ENCODE results near the gene CLDN14. TPM values are rescaled to one million over a fixed set of nuclear protein-coding genes. Genes with fewer than 3 reads are reported as not detected.

Gene CLDN14, protein sequence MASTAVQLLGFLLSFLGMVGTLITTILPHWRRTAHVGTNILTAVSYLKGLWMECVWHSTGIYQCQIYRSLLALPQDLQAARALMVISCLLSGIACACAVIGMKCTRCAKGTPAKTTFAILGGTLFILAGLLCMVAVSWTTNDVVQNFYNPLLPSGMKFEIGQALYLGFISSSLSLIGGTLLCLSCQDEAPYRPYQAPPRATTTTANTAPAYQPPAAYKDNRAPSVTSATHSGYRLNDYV
- under 1 TPM in 1 of 4 donors, not detected in 3; 0.20 TPM for total RNA-seq

DNA sequence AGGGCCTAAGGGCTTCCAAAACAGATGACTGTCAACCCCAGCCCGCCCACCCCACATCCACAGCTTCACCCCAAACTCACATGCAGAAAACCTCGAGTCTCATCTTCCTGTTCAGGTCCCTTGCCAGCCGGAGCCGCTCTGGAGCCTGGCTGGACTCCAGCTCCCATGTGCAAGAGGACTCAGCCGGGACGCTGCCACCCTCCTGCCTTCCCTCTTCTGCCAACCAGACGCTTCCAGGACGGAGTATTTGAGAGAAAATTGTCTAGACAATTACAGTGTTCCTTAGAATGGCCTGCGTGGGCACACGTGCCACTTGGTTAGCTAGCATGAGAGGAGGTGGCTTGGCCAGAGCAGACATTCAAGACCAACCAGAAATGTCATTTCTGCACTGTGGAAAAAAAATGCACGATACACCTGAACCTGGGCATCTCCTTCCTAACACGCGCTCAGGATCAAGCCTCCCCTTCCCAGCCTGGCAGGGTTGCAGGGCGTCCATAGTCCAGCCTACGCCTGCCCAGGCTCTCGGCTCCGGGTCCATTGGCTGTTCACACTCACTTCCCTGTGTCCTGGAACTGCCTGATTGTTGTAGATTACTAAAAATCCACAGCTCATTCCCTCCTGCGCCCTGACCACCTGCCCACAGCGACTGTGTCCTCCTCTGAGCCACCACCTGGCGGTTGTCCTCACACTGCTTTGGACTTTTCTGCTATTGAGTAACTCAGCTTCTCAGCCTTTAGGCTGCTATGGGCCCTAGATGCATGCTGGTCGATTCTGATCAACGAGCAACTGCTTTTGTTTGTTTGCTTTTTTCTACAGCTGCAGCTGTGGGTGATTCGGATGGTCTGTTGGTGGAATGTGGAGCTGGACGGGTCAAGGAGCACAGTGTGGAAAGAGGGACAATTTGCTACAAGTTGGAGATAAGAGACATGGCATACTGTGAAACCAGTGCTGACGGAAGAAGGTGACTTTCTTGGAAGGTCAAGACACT is at the start of gene CLDN14:
CLDN14 (minus strand) TSS at position 708 of the 988 bp plus-strand sequence. CDS start 18,427 bp downstream, outside the sequence.
- ATAC-seq: peak in 1 of 2 donors; percentile 51
- H3K4me3 ChIP-seq: no peak within 1 kb of the TSS
- intact Hi-C loops (cut with DNase I; ENCODE audit: low total_unique reads) (no loop called here), in situ Hi-C loops (cut with MboI; ENCODE audit: low sequenced_read_pairs in 4 of 4) (no loop called here)
- peaks cover 0 to 6% of the 10 kb centered on the region in 2 donors for H3K4me1 ChIP-seq
- TF ChIP-seq POLR2A (IDR thresholded peaks at IDR 0.05): no peak
- TF ChIP-seq, protein P1, sequence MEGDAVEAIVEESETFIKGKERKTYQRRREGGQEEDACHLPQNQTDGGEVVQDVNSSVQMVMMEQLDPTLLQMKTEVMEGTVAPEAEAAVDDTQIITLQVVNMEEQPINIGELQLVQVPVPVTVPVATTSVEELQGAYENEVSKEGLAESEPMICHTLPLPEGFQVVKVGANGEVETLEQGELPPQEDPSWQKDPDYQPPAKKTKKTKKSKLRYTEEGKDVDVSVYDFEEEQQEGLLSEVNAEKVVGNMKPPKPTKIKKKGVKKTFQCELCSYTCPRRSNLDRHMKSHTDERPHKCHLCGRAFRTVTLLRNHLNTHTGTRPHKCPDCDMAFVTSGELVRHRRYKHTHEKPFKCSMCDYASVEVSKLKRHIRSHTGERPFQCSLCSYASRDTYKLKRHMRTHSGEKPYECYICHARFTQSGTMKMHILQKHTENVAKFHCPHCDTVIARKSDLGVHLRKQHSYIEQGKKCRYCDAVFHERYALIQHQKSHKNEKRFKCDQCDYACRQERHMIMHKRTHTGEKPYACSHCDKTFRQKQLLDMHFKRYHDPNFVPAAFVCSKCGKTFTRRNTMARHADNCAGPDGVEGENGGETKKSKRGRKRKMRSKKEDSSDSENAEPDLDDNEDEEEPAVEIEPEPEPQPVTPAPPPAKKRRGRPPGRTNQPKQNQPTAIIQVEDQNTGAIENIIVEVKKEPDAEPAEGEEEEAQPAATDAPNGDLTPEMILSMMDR (IDR thresholded peaks at IDR 0.05 in 4 of 5, conservative IDR thresholded peaks at IDR 0.05 in 1 of 5): no peak
- no peaks in the 10 kb centered on the region for H3K27me3 ChIP-seq
- H3K36me3 ChIP-seq: no peaks in the 10 kb centered on the region
- peak in 1 of 2 donors; percentile 39 for DNase-seq
- no peaks in the 10 kb centered on the region for H3K9me3 ChIP-seq
- H3K27ac ChIP-seq: no peak within 1 kb of the TSS

DNA sequence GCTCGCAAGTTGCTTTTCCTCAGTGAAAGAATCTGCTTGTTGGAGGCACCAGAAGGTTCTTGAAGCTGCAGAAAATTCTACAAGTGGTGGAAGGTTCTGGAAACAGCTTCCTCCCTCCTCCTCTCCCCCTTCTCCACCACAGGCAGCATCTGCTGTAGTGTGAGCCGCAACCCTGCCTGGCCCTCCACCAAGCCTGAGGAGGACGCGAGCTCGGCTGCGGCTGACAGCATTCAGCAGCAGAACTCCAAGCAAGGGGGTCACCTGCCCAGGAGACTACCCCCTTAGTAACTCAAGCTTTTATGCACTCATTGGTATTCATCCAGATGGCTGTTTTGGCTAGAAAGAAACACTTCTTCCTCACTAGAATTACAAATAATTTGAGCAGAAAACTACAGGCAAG is 48.8 kb upstream of the CLDN14 start:
- H3K36me3 ChIP-seq: no peaks in the 10 kb centered on the region
- no peak overlapping the region for H3K27ac ChIP-seq
- DNase-seq: no peak
- no peak for TF ChIP-seq POLR2A (IDR thresholded peaks at IDR 0.05)
- TF ChIP-seq, protein P1 (IDR thresholded peaks at IDR 0.05 in 4 of 5, conservative IDR thresholded peaks at IDR 0.05 in 1 of 5): no peak
- intact Hi-C loops (cut with DNase I; ENCODE audit: low total_unique reads) (no loop called here), in situ Hi-C loops (cut with MboI; ENCODE audit: low sequenced_read_pairs in 4 of 4) (no loop called here)
- H3K4me1 ChIP-seq: peaks cover 0 to 3% of the 10 kb centered on the region in 2 donors
- H3K4me3 ChIP-seq: no peak overlapping the region
- peaks cover 0 to 23% (median 3%) of the 10 kb centered on the region in 3 donors for H3K27me3 ChIP-seq
- no peak for ATAC-seq
- H3K9me3 ChIP-seq: no peaks in the 10 kb centered on the region

DNA sequence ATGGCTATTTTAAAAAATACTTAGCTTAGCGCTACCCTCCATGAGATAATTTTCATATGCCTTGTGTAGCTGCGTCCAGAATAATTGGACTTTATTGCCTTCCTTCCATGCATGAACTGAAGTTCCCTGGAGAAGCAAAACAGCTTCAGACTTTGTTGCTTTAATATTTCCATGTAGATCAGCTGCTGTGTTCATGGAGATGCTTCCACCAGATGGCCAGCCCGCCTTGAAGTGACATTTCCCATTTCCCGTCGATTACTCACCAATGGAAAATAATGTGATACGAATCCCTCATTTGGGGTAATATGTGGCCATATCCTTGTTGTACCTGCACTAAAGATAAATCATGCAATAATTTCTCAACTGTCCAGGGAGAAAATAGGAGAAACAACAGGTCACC is 47.4 kb upstream of the CLDN14 start:
- peaks cover 0 to 3% of the 10 kb centered on the region in 2 donors for H3K4me1 ChIP-seq
- no peak for ATAC-seq
- TF ChIP-seq, protein P1 (IDR thresholded peaks at IDR 0.05 in 4 of 5, conservative IDR thresholded peaks at IDR 0.05 in 1 of 5): no peak
- TF ChIP-seq POLR2A (IDR thresholded peaks at IDR 0.05): no peak
- in situ Hi-C loops (cut with MboI; ENCODE audit: low sequenced_read_pairs in 4 of 4) (no loop called here), intact Hi-C loops (cut with DNase I; ENCODE audit: low total_unique reads) (no loop called here)
- no peaks in the 10 kb centered on the region for H3K9me3 ChIP-seq
- H3K27me3 ChIP-seq: peaks cover 0 to 23% (median 3%) of the 10 kb centered on the region in 3 donors
- H3K27ac ChIP-seq: no peak overlapping the region
- no peaks in the 10 kb centered on the region for H3K36me3 ChIP-seq
- no peak for DNase-seq
- H3K4me3 ChIP-seq: no peak overlapping the region

DNA sequence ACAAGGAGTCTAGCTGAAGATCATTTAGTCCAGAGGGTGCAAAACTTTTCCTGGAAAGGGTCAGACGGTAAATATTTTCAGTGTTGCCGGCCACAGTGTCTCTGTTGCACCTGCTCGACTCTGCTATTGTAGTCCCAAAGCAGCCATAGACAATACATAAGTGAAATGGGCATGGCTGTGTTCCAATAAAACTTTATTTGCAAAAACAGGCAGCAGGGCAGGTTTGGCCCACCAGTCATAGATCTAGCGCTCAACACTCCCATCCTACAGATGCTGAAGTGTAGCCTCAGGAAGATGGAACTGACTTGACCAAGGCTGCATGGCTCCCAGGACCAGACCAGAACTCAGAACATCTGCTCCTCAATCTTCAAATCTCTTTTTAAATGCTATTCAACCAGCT is 46.2 kb upstream of the CLDN14 start:
- H3K27me3 ChIP-seq: peaks cover 0 to 19% (median 3%) of the 10 kb centered on the region in 3 donors
- H3K4me3 ChIP-seq: no peak overlapping the region
- ATAC-seq: no peak
- DNase-seq: no peak
- no peaks in the 10 kb centered on the region for H3K9me3 ChIP-seq
- in situ Hi-C loops (cut with MboI; ENCODE audit: low sequenced_read_pairs in 4 of 4) (no loop called here), intact Hi-C loops (cut with DNase I; ENCODE audit: low total_unique reads) (no loop called here)
- TF ChIP-seq, protein P1 (IDR thresholded peaks at IDR 0.05 in 4 of 5, conservative IDR thresholded peaks at IDR 0.05 in 1 of 5): no peak
- no peak for TF ChIP-seq POLR2A (IDR thresholded peaks at IDR 0.05)
- H3K27ac ChIP-seq: no peak overlapping the region
- no peaks in the 10 kb centered on the region for H3K36me3 ChIP-seq
- peaks cover 0 to 3% of the 10 kb centered on the region in 2 donors for H3K4me1 ChIP-seq

All from gastrocnemius medialis (tissue), 4 donors.